ENCODE results near the gene HSPG2.
"Not testable (repeated sequence)": the region's sequence is repeated elsewhere in the genome, so short reads cannot be mapped to it uniquely, and the experiment has no call there.

HSPG2 gene

DNA sequence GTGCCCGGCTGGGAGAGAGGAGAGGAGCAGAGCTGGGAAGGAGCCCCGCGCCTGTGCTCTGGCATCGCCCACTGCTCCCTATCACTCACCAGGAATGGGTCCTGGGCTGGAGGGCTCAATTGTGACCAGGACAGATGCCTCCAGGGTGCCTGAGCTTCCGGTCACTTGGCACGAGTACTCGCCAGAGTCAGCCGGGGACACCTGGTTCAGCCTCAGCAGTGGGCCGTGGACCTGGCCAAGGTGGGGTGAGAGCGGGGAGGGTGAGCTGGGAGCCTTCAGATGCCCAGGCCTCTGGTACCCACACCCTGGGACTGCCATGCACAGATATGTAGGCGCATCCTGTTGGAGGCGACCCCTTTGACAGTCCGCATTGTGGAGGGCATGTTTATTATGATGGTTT, 93.9 kb downstream of the HSPG2 start:
- no peak for DNase-seq (ENCODE audit: low read depth in 3 of 3)

DNA sequence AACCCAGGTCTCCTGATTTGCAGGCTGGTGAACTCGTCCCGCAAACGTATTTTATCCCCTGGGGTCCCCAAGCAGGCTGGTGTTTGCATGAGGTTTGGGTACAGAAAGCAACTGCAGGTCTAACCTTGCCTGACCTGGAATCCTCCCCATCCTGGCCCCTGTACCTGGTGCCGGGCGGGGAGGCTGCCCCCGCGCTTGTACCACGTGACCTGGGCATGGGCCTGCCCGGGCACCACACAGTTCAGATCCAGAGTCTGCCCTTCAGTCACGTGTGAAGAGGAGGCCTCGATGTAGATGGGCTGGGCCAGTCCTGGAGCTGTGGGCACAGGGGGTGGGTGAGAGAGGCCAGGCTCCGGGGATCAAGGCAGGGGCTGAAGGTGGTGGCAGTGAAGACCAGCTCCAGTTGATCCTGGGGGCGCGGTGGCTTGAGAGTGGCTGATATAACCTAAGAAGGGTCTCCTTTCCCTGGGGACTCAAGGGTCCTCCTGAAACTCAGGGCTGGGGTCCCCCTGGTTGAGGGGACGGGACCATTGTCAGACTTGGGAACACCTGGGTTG, 94.4 kb downstream of the HSPG2 start:
- DNase-seq (ENCODE audit: low read depth in 3 of 3): no peak

DNA sequence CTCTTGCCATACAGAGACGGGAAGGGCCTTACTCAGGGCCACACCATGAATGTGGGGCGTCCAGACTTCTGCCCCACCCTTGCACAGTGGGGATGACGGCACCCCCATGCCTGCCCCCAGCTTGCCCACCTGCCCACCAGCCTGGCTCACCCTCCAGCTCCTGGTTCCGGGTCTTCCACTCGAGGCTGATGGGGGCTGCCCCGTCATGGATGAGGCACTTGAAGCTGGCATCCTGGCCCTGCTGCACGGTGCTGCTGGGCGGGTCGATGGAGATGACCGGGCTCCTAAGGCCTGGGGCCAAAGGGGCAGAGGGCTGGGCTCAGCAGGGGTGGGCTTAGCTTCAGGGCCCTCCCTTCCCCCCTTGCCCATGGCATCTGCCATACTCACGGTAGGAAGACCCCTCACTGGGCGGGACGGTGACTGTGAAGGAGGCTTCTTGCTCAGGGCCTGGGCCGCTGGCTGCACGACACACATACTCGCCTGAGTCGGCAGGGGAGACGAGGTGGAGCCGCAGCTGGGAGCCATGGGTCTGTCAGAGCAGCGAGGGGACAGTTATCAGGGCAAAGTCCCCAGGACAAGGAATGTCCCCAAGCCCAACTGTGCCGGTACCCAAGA, 95.2 kb downstream of the HSPG2 start:
- DNase-seq (ENCODE audit: low read depth in 3 of 3): no peak

DNA sequence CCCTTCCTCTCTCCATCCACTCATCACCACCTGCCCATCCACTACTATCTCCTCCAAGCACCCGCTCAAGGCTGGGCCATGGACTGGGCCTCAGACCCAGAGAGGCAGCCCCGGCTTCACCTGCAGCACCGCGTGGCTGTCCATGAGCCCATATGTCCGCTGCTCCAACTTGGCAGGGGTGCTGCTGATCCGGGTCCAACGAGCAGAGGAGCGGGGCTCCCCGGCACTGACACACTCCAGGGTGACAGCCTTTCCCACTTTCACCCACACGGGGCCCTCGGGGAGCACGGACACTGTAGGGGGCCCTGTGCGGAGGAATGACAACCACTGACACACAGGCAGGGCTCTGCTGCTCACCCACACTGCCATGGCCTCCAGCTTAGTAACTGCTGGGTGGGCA, 96.1 kb downstream of the HSPG2 start:
- DNase-seq (ENCODE audit: low read depth in 3 of 3): no peak

- no peak for DNase-seq (ENCODE audit: low read depth in 3 of 3)
Measured at GRCh38 chr1:21839337-21840037, 97.6 kb downstream of the HSPG2 start.

GRCh38 chr1:21838359-21839157, 98.6 kb downstream of the HSPG2 start:
- DNase-seq (ENCODE audit: low read depth in 3 of 3): no peak

GRCh38 chr1:21837476-21837875, 99.6 kb downstream of the HSPG2 start:
- no peak for DNase-seq (ENCODE audit: low read depth in 3 of 3)

GRCh38 chr1:21836729-21837128, 100.4 kb downstream of the HSPG2 start:
- no peak for DNase-seq (ENCODE audit: low read depth in 3 of 3)

GRCh38 chr1:21836010-21836409, 101.1 kb downstream of the HSPG2 start:
- DNase-seq (ENCODE audit: low read depth in 3 of 3): no peak

GRCh38 chr1:21834666-21835065, 102.4 kb downstream of the HSPG2 start:
- no peak for DNase-seq (ENCODE audit: low read depth in 3 of 3)

GRCh38 chr1:21834094-21834493, 103.0 kb downstream of the HSPG2 start:
- DNase-seq (ENCODE audit: low read depth in 3 of 3): no peak

- no peak for DNase-seq (ENCODE audit: low read depth in 3 of 3)
Measured at GRCh38 chr1:21833392-21833976, 103.6 kb downstream of the HSPG2 start.

DNA sequence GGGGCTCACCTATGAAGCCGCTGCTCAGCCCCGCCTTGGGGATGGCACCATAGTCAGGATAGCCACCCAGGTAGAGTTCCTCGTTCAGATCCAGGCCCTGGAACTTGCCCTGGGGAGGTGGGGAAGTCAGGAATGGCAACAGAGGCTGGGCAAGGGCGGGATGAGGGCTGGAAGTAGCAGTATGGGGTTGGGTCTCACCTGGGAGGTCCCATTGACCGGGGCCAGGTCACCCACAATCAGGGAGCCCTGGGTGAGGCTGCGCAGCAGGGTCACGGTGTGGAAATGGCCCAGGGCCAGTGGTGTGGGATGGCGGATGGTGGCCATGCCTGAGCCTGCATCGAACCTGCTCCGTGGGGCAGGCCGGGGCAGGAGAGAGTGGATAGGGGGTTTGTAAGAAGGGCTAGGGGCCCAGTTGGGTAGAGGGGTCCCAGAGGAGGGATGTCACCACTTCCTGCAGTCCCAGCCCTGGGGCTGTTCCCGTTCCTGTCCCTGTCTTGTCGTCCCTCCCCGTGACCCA, 105.6 kb downstream of the HSPG2 start:
- DNase-seq (ENCODE audit: low read depth in 3 of 3): no peak

GRCh38 chr1:21830792-21831453, 106.2 kb downstream of the HSPG2 start:
- DNase-seq (ENCODE audit: low read depth in 3 of 3): no peak

GRCh38 chr1:21829294-21829693, 107.8 kb downstream of the HSPG2 start:
- no peak for DNase-seq (ENCODE audit: low read depth in 3 of 3)

DNA sequence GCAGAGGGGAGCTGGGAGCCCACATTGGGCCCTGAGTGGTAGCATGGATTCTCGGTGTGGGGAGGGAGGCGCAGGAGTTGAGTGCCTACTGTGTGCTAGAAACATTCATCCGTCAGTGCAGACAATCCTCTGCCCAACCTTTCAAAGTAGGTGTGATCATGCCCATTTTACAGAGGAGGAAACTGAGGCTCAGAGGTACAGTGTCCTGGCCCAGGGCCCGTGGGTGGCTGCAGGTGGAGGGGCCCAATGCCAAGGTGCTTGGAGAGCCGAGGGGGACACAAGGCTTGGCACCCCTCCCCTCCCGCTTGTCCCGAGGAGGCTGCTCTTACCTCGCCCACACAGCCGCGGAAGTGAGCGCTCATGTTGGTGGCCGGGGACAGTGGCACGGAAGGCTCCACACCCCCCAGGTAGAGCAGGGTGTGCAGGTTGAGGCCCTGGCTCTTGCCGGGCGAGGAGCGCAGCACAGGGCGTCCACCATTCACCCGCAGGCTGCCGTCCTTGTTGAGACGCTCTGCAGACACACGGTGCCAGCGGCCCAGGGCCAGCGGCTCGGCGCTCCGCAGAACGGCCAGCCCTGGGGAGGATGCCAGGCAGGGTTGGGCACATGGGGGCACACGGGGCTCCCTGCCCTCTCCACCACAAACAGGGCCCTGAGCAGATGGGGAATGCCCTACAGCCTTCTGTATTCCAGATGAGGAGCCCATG, 108.5 kb downstream of the HSPG2 start:
- no peak for DNase-seq (ENCODE audit: low read depth in 3 of 3)

- no peak for DNase-seq (ENCODE audit: low read depth in 3 of 3)
Measured at GRCh38 chr1:21828075-21828474, 109.0 kb downstream of the HSPG2 start.

DNA sequence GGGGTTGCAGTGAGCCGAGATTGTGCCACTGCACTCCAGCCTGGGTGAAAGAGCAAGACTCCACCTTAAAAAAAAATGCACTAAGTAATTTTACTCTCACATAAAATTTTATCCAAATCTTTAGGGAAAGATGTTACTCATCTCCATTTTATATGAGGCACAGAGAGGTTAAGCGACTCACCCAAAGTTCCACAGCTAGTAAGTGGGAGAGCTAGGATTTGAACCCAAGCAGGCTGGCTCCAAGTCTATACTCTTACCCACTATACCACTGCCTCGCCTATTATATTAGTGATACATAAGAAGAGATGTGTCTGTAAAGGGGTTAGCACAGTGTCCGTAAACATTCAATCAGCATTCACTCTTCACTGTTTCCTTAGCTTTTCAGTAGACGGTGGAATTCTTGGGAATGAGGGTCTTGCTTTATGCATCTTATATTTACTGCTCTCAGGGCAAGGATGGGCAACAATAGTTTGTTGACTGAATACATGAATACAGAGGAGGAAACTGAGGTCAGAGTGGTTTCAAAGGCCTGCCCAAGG, 109.9 kb downstream of the HSPG2 start:
- no peak for DNase-seq (ENCODE audit: low read depth in 3 of 3)

DNA sequence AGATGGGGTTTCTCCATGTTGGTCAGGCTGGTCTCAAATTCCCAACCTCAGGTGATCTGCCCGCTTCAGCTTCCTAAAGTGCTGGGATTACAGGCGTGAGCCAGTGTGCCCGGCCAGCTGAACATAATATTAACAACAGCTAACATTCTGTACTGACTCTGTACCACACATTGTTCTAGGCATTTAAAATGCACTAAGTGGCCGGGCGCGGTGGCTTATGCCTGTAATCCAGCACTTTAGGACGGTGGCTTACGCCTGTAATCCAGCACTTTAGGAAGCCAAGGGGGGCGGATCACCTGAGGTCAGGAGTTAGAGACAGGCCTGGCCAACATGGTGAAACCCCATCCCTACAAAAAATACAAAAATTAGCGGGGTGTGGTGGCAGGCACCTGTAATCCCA, 110.4 kb downstream of the HSPG2 start:
- DNase-seq (ENCODE audit: low read depth in 3 of 3): not testable (repeated sequence)

- no peak for DNase-seq (ENCODE audit: low read depth in 3 of 3)
Measured at GRCh38 chr1:21825393-21825792, 111.7 kb downstream of the HSPG2 start.

GRCh38 chr1:21824926-21825325, 112.2 kb downstream of the HSPG2 start:
- no peak for DNase-seq (ENCODE audit: low read depth in 3 of 3)
